AG04450 (cell line): ENCODE measurements around the gene PPP1R16B. TPM values are rescaled to one million over a fixed set of nuclear protein-coding genes. Genes with fewer than 3 reads are reported as not detected.

Experiments used
- CTCF ChIA-PET: fragments of 300-600, 350-600 bp; formaldehyde crosslinking; extraction: SDS; loops from one replicate; lab custom pipeline; 2022; ENCODE audit warnings: antibody characterized with exemption, inconsistent platforms; lab: Charles Lee
- POLR2A ChIA-PET: fragments of 350-600 bp; formaldehyde crosslinking; extraction: SDS; loops from one replicate; lab custom pipeline; 2021; ENCODE audit warnings: antibody characterized with exemption, inconsistent platforms; lab: Yijun Ruan, JAX
- DNase-seq: peaks from one replicate; pipeline ENCODE4 v3.0.0-alpha.2; 2011; ENCODE audit warnings: low read depth, low spot score
- H3K27ac ChIP-seq: one replicate; pipeline ENCODE4 v1.5.1; 2012; ENCODE audit warnings: low read depth, low read length, control low read depth
- H3K27me3 ChIP-seq: one replicate; pipeline ENCODE4 v1.6.0; 2012; ENCODE audit warnings: low read length; ENCODE audit not compliant: control insufficient read depth, insufficient read depth
- H3K4me3 ChIP-seq: 2 replicates; pipeline ENCODE4 v1.5.1; 2011; ENCODE audit warnings: mild to moderate bottlenecking, low read depth, low read length, control low read depth
- H3K9me3 ChIP-seq: 2 replicates; pipeline ENCODE4 v1.5.1; 2012; ENCODE audit warnings: low read length; ENCODE audit not compliant: control insufficient read depth, insufficient read depth
- polyA plus RNA-seq: library from polyadenylated mRNA; depleted of rRNA; stranded (reverse); fragments of >200 nt; gene quantifications from 2 replicates; pipeline ENCODE4 v1.2.3, GENCODE V29; 2011
- TF ChIP-seq, protein P1 (sequence below): IDR thresholded peaks from 2 replicates; pipeline ENCODE4 v1.5.1; 2011; ENCODE audit warnings: low read depth, low read length, control low read depth, inconsistent platforms

The PPP1R16B gene
- polyA plus RNA-seq, 1 experiment = not detected

GRCh38 chr20:38941726-38942389 lies 136.4 kb downstream of the PPP1R16B start:
- Histone ChIP-seq H3K4me3 (no peak overlapping the region), H3K27me3 (no peaks in the 10 kb centered on the region), H3K27ac (no peak overlapping the region), H3K9me3 (no peaks in the 10 kb centered on the region)
- POLR2A ChIA-PET = no interaction called here
- DNase-seq = no peak
- CTCF ChIA-PET = interaction anchor here (0.8 to 1.2 kb wide), 2 partner anchors 10 to 16 kb away, joined by 3 to 4 read pairs; partner anchors contain the start of gene FAM83D
- TF ChIP-seq, protein P1, sequence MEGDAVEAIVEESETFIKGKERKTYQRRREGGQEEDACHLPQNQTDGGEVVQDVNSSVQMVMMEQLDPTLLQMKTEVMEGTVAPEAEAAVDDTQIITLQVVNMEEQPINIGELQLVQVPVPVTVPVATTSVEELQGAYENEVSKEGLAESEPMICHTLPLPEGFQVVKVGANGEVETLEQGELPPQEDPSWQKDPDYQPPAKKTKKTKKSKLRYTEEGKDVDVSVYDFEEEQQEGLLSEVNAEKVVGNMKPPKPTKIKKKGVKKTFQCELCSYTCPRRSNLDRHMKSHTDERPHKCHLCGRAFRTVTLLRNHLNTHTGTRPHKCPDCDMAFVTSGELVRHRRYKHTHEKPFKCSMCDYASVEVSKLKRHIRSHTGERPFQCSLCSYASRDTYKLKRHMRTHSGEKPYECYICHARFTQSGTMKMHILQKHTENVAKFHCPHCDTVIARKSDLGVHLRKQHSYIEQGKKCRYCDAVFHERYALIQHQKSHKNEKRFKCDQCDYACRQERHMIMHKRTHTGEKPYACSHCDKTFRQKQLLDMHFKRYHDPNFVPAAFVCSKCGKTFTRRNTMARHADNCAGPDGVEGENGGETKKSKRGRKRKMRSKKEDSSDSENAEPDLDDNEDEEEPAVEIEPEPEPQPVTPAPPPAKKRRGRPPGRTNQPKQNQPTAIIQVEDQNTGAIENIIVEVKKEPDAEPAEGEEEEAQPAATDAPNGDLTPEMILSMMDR = no peak

DNA sequence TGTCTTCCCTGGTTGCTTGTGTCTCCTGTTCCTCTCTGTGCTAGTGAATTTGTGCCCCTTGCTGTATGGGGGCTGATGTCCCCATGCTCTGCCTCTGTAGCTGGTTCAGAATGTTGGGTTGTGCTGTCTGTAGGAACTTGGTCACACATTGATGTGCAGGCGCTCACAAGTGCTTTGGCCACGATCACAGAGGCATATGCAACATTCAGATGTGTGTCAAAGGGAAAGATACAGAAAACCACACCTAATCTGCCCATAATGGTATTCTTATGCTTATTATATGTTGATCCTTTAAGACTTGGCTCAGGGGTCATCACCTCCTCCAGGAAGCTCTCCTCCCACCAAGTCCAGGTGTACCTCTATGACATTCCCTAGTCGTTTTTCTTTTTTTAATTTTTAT lies 139.5 kb downstream of the PPP1R16B start:
- no peak for DNase-seq
- Histone ChIP-seq H3K27me3 (no peaks in the 10 kb centered on the region), H3K4me3 (no peak overlapping the region), H3K27ac (no peak overlapping the region), H3K9me3 (no peaks in the 10 kb centered on the region)
- ChIA-PET POLR2A (no interaction called here), CTCF (interaction anchor here (0.8 kb wide), 1 partner anchor 19 kb away, joined by 4 read pairs; the partner anchor contains the start of gene FAM83D)
- TF ChIP-seq, protein P1 = no peak

DNA sequence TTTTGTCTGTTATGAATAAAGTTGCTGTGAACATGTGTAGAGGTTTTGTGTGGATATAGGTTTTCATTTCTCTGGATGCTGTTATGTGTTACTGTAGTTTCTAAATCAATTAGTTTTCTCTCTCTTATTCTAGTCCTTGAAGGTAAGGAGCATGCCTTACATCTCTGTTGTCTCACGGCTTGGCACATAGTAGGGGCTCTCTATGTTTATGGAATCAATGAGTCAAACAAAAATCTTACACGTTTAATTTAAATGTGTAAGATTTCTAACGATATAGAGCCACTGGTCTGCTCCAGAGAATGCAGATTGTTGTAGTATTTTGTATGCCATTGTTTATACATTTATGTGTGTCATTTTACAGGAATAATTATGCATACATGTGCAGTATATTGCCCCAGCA lies 141.3 kb downstream of the PPP1R16B start:
- TF ChIP-seq, protein P1 = no peak
- no peak for DNase-seq
- POLR2A ChIA-PET = no interaction called here
- Histone ChIP-seq H3K27me3 (no peaks in the 10 kb centered on the region), H3K4me3 (no peak overlapping the region), H3K27ac (no peak overlapping the region), H3K9me3 (no peaks in the 10 kb centered on the region)
- CTCF ChIA-PET = interaction anchor here (1.2 kb wide), 1 partner anchor 54 kb away, joined by 4 read pairs; no protein-coding TSS in a partner anchor

DNA sequence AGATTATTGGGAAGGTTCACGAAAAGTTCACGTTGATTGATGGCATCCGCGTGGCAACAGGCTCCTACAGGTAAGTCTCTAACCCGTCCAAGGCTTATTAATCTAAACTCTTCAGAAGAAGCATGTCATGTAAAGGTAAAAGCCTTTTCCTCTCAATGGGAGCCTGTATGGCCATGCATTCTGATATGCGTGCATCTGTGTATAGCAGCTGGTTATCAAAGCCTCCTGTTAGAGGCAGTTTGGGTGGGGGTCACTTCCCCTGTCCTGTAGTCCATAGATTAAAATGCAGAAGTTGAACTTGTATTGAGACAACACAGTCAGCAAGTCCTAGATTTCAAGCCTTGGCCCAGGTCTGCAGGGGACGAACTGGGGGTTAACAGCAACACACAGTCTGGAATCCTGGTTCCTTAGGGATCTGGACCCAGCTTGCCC lies 142.4 kb downstream of the PPP1R16B start:
- no peaks in the 10 kb centered on the region for H3K9me3 ChIP-seq
- POLR2A ChIA-PET = no interaction called here
- CTCF ChIA-PET = no interaction called here
- TF ChIP-seq, protein P1 = no peak
- no peaks in the 10 kb centered on the region for H3K27me3 ChIP-seq
- H3K4me3 ChIP-seq = no peak overlapping the region
- no peak overlapping the region for H3K27ac ChIP-seq
- DNase-seq = no peak

DNA sequence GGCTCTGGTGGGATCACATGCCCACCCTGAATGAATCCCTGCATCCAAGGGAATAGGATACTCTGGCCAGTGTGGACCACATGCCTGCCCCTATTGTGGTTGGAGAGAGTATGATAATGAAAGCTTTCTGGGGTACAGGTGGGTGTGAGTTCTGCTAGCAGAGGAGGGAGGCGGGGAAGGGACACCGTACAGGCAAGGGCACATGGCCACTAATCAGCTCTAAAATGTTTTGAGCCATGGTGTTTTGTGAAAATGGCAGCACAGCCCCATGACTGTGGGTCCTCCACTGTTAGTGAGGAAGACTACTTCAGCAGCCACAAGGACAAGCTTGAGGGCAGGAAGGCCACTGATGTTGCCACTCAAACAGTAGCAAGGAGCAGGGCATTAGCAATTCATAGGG lies 144.8 kb downstream of the PPP1R16B start:
- Histone ChIP-seq H3K9me3 (no peaks in the 10 kb centered on the region), H3K4me3 (no peak overlapping the region), H3K27ac (no peak overlapping the region), H3K27me3 (no peaks in the 10 kb centered on the region)
- DNase-seq = no peak
- ChIA-PET CTCF (interaction anchor here (1.0 kb wide), 1 partner anchor 24 kb away, joined by 3 read pairs; the partner anchor contains the start of gene FAM83D), POLR2A (no interaction called here)
- TF ChIP-seq, protein P1 = no peak
